Activated CD4-positive, CD25-positive, alpha-beta regulatory T cell treated with anti-CD3 and anti-CD28 coated beads, Interleukin-2, amount 50 U/mL, for 16 hours (primary cell): Measurements from ENCODE around the gene STX8.
"Not testable (repeated sequence)": the region's sequence is repeated elsewhere in the genome, so short reads cannot be mapped to it uniquely, and the experiment has no call there.

ENCODE experiments used
- DNase-seq: peaks from one replicate; pipeline ENCODE4 v3.0.0-alpha.2; 2020; ENCODE audit warnings: low read depth, low spot score

The STX8 gene

GRCh38 chr17:9261081-9262012 is 314.3 kb downstream of the STX8 start:
- no peak for DNase-seq

DNA sequence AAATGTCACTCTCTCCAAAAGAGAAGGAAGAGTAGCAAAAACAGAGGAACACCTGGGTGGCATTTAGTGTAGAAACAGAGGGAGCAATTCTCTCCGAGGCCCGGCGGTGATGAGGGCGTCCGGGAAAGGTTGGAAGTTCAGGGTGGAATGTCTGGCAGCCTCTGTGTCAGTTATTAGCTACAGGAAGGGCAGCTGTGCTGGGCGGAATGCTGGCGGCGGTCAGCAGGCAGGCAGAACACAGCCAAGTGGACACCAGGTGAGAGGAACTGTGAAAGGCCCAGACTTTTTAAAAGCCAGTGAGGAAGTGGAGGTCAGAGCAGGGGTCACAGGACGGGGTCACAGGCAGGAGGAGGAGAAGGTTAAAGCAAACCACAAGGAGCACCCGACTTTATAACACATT is 316.2 kb downstream of the STX8 start:
- DNase-seq, result no peak

- DNase-seq, result no peak
Observed at GRCh38 chr17:9258115-9259015, 317.3 kb downstream of the STX8 start.

DNA sequence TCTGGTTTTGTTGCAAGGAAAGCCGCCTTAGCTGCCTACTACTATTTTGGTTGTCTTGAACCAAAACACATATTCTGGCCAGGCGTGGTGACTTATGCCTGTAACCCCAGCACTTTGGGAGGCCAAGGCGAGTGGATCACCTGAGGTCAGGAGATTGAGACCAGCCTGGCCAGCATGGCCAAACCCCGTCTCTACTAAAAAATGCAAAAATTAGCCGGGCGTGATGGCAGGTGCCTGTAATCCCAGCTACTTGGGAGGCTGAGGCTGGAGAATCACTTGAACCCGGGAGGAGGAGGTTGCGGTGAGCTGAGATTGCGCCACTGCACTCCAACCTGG is 318.0 kb downstream of the STX8 start:
- not testable (repeated sequence) for DNase-seq

DNA sequence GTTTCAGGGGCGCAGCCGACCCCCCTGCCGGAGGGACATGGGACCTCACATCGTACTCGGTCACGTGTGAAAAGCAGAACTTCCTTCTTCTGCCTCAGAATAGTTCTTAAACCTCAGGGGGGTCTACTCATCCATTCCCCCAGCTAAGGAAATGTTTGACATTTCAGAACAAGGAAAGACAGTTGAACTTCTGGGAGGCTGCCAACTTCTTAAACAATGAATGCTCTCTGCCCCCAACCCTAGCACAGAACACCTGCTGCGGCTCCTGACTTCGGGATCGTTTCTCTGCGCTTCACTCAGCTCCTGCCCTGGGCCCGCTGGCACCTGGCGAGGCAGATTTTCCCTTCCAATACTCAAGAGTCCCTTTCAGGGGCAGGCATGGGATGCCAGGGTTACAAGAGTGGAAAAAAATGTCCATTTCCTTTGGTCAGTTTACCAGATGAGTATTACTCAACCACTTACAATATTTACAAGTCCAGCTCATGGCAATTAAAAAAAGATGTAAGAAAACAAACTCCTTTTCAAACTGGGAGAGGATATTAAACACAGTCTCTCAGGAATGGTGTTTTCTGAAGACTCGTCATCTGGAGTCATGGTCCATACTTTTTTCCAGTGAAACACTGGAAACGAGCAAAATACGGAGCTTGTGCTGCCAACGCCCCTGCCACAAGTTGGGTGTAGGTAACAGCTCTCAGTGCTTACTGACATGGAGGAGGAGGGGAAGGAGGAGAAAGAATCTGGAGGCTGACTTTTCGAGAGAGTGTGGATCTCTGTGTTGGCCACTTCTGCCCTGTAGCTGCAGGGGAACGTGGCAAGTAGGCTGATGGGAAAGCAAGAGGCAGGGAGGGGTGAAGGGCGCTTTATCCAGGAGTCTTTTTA is 318.6 kb downstream of the STX8 start:
- no peak for DNase-seq

DNA sequence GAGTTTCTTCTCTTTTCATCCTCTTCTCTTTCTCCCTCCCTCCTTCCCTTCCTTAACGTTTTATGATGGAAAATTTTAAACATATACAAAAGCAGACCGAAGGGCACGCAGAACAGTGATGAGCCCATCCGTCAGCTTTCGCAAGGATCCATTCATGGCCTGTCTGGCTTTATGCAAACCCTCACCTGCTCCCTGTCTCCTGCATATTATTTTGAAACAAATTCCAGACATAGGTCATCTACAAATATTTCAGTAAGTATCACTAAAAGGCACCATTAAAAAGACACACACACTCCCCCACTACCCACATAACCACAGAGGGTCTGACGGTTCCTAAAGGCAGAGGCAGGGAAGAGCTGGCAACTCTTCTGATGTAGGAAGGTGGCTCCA is 319.3 kb downstream of the STX8 start:
- no peak for DNase-seq

DNA sequence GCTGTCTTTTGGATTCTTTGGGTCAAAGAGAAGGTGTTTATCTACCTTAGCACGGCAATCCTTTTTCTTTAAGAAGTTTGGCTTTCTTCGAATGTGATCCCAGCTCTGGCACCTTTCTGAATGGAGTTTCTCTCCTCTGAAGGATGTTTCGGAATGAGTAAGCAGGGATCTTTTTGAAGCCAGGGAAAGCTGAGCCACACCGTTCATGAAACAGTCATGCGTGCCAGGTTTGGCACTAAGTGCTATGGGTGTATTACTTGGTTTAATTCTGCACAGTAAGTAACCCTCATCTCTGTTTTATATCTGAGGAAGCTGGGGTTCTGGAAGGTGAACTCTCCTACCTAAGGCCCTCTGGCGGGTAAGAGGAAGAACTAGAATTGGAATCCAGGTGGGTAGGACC is 319.8 kb downstream of the STX8 start:
- DNase-seq, result no peak

DNA sequence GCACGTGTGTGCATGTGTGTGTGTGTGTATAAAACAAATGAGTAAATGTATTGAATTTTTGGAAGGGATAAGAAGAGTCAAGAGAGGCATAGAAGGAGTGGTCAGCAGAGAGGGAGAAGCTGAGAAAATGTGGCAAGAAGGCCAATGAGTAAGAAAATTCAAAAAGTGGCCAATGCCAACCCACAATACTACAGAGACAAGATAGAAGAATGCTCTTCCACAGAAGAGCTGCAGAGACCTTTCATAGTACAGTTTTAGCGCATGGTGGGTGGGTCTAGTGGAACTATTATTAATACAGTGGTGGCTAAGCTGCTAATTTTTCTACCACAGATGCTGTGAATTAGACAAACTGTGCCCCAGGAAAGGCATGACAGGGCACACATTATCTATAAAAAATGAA is 320.8 kb downstream of the STX8 start:
- no peak for DNase-seq

GRCh38 chr17:9253308-9253707 is 322.3 kb downstream of the STX8 start:
- DNase-seq, result no peak

GRCh38 chr17:9251273-9251672 is 324.3 kb downstream of the STX8 start:
- DNase-seq, result no peak

GRCh38 chr17:9249245-9249953 is 326.2 kb downstream of the STX8 start:
- no peak for DNase-seq

GRCh38 chr17:9247401-9247938 is 328.1 kb downstream of the STX8 start:
- no peak for DNase-seq

DNA sequence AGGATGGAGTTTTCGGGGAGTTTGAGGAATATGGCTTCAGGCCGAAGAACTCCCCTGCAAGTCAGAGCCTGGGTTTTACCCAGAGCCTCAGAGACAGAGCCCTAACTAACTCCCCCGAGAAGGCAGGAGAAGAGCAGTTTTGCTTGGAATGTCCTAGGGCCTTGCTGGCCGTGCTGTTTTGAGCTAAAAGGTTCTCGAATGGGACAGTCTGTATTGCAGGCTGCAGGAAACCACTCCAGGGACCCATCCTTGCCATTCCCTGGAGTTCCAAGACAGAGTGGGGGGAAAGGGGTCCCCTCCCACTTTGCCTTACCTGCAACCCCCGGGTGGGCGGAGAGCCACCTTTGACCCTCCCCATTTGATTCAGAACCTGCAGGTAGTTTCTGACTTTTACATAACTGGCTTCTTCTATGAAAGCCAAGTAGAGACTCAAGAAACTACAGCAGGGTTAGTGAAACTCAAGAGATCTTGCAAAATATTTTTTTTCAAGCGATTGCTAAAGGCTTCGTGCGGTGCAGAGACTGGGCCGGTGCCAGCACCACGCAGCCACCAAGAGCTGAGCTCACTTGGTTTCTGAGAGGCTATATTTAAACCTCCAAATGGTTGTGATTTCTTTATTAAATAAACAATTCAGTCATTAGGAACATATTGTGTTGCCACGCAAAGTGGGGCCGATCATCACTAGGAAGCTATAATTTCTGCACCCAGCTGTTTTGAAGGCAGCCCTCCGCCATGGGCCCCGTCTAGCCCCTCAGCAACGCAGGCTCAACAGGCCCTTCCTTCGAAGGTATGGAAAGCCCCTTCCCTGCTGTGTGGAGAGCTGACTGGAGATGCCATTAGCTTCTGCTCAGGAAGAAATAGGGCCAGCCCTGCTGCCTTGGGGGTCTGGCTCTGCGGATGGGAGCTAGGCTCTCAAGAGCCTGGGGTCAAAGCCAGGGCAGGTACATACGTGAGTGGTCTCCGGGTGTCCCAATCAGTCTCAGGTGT is 331.3 kb downstream of the STX8 start:
- DNase-seq, result no peak

DNA sequence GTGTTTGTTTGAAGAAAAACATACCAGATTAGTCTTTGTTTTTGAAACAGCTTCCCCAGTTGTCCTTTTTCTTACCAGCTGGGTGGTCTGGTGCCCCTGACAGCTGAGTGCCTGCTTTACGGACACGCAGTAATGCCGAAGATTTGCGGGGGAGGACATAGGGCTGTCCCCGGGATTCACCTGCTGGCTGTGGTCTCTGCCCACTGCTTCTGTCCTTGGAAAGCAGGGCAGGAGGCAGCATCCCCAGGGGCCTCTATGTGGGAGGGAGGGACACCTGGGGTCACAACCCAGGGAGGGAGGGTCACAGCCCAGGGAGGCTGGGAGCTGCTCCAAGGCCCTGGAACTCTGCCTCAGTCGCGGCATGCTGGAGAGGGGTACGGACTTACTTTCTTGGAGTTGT is 332.6 kb downstream of the STX8 start:
- no peak for DNase-seq

DNA sequence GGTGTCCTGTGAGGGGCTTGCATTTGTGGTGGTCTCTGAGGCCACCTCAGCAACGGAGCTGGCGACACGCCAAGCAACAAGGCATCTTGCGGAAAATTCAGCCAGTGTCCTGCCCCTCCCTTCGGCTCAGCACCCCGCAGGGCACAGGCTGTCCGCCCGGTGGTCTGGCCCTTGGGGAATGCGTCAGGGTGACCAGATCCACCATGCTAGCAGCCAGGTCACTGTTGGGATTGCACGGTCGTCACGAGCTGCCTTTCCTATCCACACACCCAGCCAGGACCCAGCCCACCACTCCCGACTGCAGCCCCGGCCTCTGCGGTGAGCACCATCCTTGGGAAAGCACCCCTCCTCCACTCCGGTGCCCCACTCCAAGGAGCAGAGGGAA is 333.1 kb downstream of the STX8 start:
- no peak for DNase-seq

DNA sequence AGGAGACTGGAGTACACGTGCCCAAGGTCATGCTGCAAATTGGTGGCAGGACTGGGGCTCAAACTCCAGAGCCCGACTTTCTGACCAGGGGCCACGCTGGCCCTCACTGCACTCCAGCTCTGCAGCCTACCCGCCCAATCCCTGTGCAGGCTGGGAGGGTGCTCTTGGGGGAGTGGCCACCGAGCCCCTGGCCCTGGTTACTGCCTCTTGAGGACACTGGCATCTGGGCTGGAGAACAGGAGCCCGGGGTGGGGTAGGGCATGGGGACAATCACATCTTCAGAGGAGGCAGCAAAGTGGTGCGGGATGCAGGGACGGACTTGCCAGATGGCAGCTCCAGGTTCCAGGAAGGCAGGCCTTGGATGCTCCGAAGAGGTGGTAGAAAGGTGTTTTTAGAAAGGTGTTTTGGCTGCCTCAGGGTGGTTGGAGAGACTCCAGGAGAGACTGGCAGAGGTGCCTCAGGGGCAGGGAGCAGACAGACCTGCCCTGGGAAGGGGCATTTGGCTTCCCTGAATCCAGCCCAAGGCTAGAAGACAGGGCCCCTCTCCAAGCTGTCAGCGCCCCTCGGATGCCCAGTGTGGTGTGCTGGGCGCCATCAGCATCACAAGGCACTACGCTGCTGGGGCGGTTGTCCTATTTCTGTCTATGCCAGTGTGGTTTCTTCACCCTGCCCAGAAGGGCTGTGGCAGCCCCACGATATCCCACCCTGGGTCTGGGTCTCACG is 333.7 kb downstream of the STX8 start:
- no peak for DNase-seq

DNA sequence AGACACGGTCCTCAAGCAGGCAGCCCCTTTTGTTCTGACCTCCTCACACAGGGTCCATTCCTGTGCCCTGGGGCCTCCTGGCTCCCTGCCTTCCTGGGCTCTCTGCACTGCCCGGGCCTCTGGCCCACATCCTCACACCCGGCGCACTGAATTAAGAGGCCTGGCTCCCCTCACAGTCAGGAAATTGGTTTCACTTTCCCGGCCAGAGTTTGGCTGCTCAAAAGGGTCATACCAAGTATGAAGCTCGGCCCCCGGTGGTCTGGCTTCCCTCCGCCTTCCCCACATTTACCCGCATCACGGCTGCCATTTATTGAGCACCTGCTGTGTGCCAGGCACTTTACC is 334.3 kb downstream of the STX8 start:
- DNase-seq, result no peak

DNA sequence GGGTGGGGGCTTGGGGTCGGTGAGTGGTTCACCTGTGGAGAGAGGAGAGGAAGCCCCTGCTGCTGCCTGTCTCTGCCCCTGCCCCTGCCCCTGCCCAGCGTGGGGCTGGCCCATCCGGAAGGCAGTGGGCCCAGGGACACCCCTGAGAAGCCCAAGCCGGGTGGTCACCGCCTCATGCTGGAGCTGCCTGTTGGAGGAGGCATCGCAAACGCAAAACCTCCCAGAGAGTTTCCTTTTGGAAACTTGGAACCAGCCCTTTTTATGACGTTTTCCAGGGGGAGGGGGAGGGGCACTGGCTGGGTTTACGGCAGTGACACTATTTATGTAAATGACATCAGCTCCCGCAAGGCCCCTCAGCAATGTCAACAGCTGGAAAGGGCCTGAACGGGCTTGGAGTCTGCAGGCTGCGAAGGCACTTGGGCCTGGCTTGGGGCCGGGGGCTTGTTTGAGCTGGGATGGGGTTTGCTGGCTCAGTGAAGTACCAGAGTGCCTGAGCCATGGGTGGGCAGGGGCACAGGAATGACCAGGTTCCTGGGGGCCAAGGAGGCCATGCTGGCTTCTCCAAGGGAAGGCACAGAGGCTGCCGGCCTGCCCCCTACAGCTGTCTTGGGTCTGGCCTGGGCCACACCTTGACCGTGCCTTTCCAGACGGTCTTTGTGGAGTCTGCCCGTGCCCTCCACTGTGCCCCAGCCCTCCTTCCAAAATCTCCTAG is 334.8 kb downstream of the STX8 start:
- DNase-seq, result no peak
